Measurements from ENCODE around the gene ARPC1A. TPM values are rescaled to one million over a fixed set of nuclear protein-coding genes. Genes with fewer than 3 reads are reported as not detected.
"Not testable (repeated sequence)": the region's sequence is repeated elsewhere in the genome, so short reads cannot be mapped to it uniquely, and the experiment has no call there.

ARPC1A gene
- total RNA-seq, 2 experiments from 2014 or later, result 71.8 to 108 TPM

DNA sequence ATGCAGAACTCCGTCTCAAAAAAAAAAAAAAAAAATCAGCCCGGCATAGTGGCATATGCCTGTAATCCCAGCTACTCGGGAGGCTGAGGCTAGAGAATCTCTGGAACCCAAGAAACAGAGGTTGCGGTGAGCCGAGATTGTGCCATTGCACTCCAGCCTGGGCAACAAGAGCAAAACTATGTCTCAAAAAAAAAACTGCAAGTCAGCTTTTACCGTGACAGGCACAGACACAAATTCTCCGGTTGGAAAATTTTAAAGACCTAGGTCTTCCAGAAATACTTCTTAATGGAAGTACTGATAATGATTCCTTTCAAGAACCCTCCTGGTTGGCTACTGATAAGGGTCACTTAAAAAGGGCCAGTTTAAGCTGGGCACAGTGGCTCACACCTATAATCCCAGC, 29.4 kb downstream of the ARPC1A start:
- Histone ChIP-seq H3K9me3 (ENCODE audit: low read length) (no peaks in the 10 kb centered on the region), H3K4me2 (ENCODE audit: low read length) (no peak overlapping the region), H3K79me2 (ENCODE audit: insufficient read depth, low read depth, low read length) (no peaks in the 10 kb centered on the region), H3K9me2 (ENCODE audit: insufficient read depth, low read length) (no peaks in the 10 kb centered on the region), H2AFZ (ENCODE audit: low read length) (no peak overlapping the region), H3K4me1 (ENCODE audit: insufficient read depth, low read length, poor library complexity, severe bottlenecking) (no peaks in the 10 kb centered on the region), H3K27ac (ENCODE audit: low read depth, low read length, poor library complexity, severe bottlenecking) (no peak overlapping the region), H4K20me1 (ENCODE audit: insufficient read depth, low read length) (no peaks in the 10 kb centered on the region), H3K36me3 (ENCODE audit: insufficient read depth, low read length) (peaks cover 78% of the 10 kb centered on the region), H3K4me3 (ENCODE audit: low read depth, low read length, poor library complexity, severe bottlenecking) (no peak overlapping the region)
- no TSS peak for BruUV-seq (replicated peaks)
- ChIA-PET POLR2A (interaction anchor here (0.7 kb wide), 1 partner anchor 10 kb away, joined by 7 read pairs; no protein-coding TSS in a partner anchor), CTCF (ENCODE audit: unreplicated experiment) (no interaction called here)
- no peak for DNase-seq (ENCODE audit: low spot score)
- TF ChIP-seq EZH2phosphoT487 (IDR thresholded peaks at IDR 0.05; ENCODE audit: borderline replicate concordance, low read depth, low read length), result no peak
- TF ChIP-seq, protein P1, sequence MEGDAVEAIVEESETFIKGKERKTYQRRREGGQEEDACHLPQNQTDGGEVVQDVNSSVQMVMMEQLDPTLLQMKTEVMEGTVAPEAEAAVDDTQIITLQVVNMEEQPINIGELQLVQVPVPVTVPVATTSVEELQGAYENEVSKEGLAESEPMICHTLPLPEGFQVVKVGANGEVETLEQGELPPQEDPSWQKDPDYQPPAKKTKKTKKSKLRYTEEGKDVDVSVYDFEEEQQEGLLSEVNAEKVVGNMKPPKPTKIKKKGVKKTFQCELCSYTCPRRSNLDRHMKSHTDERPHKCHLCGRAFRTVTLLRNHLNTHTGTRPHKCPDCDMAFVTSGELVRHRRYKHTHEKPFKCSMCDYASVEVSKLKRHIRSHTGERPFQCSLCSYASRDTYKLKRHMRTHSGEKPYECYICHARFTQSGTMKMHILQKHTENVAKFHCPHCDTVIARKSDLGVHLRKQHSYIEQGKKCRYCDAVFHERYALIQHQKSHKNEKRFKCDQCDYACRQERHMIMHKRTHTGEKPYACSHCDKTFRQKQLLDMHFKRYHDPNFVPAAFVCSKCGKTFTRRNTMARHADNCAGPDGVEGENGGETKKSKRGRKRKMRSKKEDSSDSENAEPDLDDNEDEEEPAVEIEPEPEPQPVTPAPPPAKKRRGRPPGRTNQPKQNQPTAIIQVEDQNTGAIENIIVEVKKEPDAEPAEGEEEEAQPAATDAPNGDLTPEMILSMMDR (conservative IDR thresholded peaks at IDR 0.05; ENCODE audit: low read length), result no peak
- intact Hi-C loops (cut with micrococcal nuclease; ENCODE audit: unreplicated experiment), result no loop called here

DNA sequence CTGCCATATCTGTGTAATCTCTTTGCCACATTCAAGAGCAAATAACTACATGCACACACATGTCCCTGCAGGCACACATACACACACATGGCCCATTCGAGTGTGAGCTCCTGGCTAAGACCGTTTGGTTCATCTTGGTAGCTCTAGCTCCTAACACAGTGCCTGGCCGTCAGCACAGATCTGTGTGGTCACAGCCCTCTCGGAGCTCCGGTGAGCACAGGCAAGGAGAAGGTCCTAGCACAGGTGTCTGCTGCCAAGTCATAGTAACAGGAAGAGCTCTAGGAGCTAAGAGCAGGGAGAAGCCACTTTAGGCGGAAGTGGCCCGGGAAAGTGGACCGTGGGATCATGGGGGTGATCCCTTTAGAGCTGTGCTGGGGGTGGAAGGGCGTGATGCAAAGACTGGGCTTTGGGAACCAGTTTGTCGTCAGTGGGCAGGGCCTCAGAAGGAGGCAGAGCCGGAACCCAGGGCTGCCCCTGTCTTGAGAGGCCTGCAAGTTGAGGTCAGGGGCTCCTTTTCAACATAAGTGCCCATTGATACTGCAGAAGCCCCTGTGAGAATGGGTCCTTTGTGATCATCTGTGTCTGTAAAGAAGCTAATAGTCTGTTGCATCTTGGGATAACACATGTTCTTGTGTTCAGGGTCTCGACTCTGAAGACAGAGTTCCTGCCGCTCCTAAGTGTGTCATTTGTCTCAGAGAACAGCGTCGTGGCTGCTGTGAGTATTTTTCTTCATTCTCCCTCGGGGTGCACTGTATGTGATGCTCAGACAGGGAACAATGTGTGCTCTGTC, 32.2 kb downstream of the ARPC1A start:
- Histone ChIP-seq H3K4me3 (ENCODE audit: low read depth, low read length, poor library complexity, severe bottlenecking) (no peak overlapping the region), H3K9me3 (ENCODE audit: low read length) (no peaks in the 10 kb centered on the region), H2AFZ (ENCODE audit: low read length) (no peak overlapping the region), H3K27ac (ENCODE audit: low read depth, low read length, poor library complexity, severe bottlenecking) (no peak overlapping the region), H3K79me2 (ENCODE audit: insufficient read depth, low read depth, low read length) (no peaks in the 10 kb centered on the region), H4K20me1 (ENCODE audit: insufficient read depth, low read length) (no peaks in the 10 kb centered on the region), H3K4me2 (ENCODE audit: low read length) (no peak overlapping the region), H3K4me1 (ENCODE audit: insufficient read depth, low read length, poor library complexity, severe bottlenecking) (no peaks in the 10 kb centered on the region), H3K36me3 (ENCODE audit: insufficient read depth, low read length) (peaks cover 76% of the 10 kb centered on the region), H3K9me2 (ENCODE audit: insufficient read depth, low read length) (no peaks in the 10 kb centered on the region)
- POLR2A ChIA-PET, result interaction anchor here (0.5 to 1.1 kb wide), 4 partner anchors 25 to 478 kb away, joined by 3 to 5 read pairs (median 4); no protein-coding TSS in a partner anchor
- BruUV-seq (replicated peaks), result no TSS peak
- TF ChIP-seq, protein P1 (conservative IDR thresholded peaks at IDR 0.05; ENCODE audit: low read length), result no peak
- no peak for TF ChIP-seq EZH2phosphoT487 (IDR thresholded peaks at IDR 0.05; ENCODE audit: borderline replicate concordance, low read depth, low read length)
- CTCF ChIA-PET (ENCODE audit: unreplicated experiment), result no interaction called here
- intact Hi-C loops (cut with micrococcal nuclease; ENCODE audit: unreplicated experiment), result no loop called here
- no peak for DNase-seq (ENCODE audit: low spot score)

DNA sequence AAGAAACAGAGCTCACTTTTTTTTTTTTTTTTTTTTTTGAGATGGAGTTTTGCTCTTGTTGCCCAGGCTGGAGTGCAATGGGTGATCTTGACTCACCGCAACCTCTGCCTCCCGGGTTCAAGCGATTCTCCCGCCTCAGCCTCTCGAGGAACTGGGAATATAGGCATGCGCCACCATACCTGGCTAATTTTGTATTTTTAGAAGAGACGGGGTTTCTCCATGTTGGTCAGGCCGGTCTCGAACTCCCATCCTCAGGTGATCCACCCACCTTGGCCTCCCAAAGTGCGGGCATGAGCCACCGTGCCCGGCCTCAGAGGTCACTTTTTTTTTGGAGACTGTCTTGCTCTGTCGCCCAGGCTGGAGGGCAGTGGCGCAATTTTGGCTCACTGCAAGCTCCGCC, 32.8 kb downstream of the ARPC1A start:
- H3K4me2 ChIP-seq (ENCODE audit: low read length); H3K4me1 ChIP-seq (ENCODE audit: insufficient read depth, low read length, poor library complexity, severe bottlenecking); CTCF ChIA-PET (ENCODE audit: unreplicated experiment); H3K4me3 ChIP-seq (ENCODE audit: low read depth, low read length, poor library complexity, severe bottlenecking); H2AFZ ChIP-seq (ENCODE audit: low read length); H3K27ac ChIP-seq (ENCODE audit: low read depth, low read length, poor library complexity, severe bottlenecking); H4K20me1 ChIP-seq (ENCODE audit: insufficient read depth, low read length); H3K9me3 ChIP-seq (ENCODE audit: low read length); DNase-seq (ENCODE audit: low spot score); H3K9me2 ChIP-seq (ENCODE audit: insufficient read depth, low read length); BruUV-seq (replicated peaks); intact Hi-C loops (cut with micrococcal nuclease; ENCODE audit: unreplicated experiment); H3K79me2 ChIP-seq (ENCODE audit: insufficient read depth, low read depth, low read length): not testable (repeated sequence)
- POLR2A ChIA-PET, result interaction anchor here (0.7 to 1.1 kb wide), 3 partner anchors 26 to 479 kb away, joined by 3 to 5 read pairs (median 4); no protein-coding TSS in a partner anchor
- H3K36me3 ChIP-seq (ENCODE audit: insufficient read depth, low read length), result peaks cover 81% of the 10 kb centered on the region
